Activated T-helper 1 cell treated with Interleukin-2 at 50 U/mL for 16 hours (primary cell): ENCODE data around the gene PRR5L.
"Not testable (repeated sequence)": the region's sequence is repeated elsewhere in the genome, so short reads cannot be mapped to it uniquely, and the experiment has no call there.

Experiments used
- DNase-seq: peaks from one replicate; pipeline ENCODE4 v3.0.0-alpha.2; 2020; ENCODE audit warnings: low read depth

The PRR5L gene

DNA sequence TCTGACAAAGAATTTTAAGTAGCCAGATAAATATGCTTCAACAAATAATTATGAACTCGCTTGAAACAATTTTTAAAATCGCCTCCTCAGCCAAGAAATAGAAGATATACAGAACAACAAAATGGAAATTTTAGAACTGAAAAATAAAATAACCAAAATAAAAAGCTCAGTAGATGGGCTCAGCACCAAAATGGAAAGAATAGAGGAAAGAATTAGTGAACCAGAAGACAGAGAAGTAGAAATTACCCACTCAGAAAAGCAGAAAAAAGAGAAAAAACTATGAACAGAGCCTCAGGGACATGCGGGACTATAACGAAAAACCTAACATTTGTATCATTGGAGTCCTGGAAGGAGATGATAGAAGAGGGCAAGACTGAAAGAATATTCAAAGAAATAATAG is 14.2 kb upstream of the PRR5L start:
- DNase-seq: no peak

DNA sequence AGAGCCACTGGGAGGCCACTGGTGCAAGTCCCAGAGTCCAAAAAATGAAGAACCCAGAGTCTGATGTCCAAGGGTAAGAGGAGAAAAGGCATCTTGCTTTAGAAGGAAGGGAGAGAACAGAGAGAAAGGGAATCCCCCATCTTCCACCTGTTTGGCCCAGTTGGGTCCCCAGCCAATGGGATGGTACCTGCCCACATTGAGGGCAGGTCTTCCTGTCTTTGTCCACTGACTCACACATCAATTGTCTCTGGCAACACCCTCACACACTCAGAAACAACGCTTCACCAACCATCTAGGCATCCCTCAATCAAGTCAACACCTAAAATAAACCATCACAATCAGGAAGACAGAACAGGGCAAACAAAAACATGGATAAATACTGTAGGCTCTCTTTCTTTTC is 13.2 kb upstream of the PRR5L start:
- no peak for DNase-seq

DNA sequence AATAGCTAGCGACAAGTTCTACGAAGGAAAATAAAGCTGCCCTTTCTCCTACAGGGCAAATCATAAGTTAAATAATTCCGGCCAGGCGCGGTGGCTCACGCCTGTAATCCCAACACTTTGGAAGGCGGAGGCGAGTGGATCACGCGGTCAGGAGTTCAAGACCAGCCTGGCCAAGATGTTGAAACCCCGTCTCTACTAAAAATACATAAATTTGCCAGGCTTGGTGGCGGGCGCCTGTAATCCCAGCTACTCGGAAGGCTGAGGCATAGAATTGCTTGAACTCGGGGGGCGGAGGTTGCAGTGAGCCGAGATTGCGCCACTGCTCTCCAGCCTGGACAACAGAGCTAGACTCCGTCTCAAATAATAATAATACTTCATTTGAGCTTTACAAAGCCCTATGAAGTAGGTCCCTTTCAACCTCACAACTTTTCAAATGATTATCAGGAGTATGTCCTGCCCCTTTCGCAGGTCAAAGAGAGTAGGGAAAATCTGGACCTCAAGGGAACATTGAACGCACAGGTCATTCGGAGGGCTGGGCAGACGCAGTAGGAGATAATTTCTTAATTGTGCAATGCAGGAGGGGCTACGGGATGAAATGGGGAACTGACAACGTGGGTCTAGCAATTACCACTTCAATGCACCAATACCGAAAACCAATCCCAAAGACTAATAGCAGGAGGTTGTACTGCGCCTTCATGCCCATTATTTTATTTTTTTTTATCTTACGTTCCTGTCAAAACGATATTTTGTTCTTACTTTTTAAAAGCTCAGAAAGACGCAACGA is 7.5 kb upstream of the PRR5L start:
- DNase-seq: no peak

DNA sequence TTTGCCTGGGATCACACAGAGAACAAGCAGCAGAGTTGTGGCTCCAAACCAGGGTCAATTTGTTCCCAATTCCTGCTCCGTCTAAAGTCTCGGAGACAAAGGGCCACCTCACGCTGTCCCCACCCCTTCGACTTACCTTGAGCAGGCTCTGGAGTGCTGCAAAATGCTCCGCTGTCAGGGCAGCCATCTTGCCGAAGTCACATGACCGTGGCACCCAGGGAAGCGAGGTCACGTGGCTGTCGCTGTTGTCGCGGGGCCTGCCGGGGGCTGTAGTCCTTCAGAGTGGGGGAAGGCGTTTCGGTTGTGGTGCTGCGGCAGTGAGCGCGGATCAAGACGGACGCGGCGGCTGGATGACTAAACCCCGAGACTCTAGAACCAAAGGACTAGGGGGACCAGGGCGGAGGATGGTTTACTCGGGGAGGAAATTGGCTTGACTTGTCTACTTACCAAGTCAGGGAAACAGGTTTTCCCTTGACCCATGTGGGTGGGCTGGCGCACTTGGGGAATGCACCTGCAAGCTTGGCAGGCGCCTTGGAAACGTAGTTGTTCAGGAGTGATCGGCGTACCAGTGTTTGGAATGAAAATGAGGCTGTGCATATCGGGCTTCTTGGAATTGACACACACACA is 6.7 kb upstream of the PRR5L start, which contains the start of gene COMMD9:
Gene COMMD9 (minus strand): TSS at position 199 of the 627 bp plus-strand sequence. CDS start 12 bp downstream, at position 187.
- DNase-seq: peak; percentile 90

DNA sequence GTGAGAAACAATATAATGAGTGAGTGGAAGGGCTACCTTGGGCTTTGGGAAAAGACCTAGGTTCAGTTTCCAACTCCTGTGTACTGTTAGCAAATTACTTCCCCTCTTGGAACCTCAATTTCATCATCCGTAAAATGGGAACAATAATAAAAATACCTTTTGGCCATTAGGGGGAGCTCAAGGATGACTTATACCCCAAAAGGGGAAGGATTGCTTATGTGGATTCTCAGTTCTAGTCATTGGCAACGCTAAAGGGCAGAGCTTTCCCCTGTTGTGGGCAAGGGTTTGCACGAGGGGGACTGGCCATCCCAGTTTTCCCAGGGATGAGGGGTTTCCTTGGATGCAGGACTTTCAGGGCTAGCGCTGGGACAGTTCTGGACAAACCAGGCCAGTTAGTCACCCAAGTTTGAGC is 3.8 kb upstream of the PRR5L start:
- DNase-seq: no peak

DNA sequence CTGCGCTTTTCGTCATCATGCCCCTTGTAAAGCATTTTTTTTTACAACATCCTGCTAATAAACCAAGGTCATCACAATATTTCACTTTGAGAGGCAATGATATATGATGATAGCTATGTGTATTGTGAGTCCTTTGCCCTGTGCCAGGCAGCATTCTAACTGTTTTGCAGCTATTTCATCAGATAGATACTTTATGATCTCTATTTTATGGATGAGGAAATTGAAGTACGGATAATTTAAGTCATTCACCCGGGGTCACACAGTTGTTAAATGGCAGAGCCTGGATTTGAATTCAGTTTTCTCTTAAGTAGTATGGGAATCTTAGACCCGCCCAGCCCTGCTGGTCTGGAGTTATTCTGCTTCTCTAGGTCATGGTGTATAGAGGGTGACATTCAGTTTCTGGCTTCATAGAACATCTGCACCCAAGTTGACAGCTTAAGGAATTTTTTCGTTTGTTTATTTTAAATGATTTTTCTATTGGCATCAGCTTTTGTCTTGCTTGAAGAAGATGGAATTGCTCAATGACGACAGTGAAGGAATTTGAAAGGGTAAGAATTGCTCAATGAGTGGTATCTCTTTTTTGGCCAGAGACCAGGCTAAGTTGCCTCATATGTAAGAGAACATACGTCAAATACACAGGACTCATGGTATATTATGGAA is 926 bp downstream of the PRR5L start:
- no peak for DNase-seq

DNA sequence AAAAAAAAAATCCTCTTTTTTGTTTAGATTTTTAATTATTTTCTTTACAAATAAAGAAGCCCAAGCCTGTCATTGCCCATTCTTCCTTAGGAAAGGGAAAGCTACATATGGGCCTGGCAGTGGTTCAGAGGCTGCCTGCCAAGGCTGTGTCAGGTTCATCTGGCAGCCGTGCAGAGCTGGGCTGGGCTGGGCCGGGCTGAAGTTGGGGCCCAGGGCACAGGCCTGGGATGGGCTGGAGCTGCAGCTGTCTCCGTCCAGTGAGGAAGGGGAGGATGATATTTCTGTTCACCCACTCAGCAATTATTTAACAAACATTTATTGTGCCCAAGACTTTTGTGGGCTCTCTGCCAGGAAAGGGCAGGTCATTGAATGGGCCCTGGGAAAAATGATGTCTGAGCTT is 4.6 kb downstream of the PRR5L start:
- no peak for DNase-seq

DNA sequence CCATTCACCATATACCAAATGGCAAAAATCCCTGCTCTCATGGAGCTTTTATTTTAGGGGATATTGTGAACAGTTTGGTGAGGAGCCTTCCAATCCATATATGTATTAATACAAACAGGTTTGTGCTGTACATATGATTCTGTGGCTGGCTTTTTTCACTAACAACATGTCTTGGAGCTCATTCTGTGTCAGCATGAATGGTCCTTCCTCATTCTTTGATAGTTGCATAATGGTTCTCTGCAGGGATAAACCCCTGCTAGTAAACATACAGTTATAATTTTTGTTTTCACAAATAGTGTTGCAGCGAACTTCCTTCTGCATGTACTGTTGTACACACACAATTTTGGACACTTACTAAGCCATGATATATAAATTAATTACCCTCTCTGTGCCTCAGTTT is 8.3 kb downstream of the PRR5L start:
- no peak for DNase-seq

DNA sequence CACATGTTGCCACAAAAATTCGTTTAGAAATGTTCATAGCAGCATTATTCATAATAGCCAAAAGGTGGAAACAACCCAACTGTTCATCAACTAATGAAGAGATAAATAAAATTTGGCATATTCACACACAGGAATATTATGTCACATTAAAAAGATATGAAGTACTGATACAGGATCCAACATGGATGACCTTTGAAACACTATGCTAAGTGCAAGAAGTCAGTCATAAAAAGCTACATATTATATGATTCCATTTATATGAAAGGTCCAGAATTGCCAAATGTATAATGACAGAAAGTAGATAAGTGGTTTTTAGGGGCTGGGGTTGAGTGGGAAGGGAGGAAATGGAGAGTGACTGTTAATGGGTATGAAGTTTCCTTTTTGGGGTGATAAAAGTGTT is 9.0 kb downstream of the PRR5L start:
- no peak for DNase-seq

DNA sequence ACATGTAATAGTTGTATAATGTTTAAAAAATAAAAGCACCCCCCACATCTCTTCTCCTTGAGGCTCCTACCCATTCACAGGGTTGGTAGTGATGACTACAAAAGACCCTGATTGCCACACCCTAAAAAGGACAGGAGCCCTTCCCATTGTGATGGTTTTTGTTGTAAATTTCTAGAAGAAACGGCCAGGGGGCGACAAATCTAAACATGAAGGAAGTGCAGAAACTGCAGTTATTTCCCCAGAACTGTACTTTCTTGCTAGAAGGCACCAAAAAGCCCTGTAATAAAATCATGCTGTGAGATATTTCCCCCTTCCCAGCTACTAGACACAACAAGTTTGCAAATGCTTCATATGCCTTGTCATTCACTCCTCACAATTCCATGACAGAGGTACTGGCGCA is 10.8 kb downstream of the PRR5L start:
- no peak for DNase-seq

DNA sequence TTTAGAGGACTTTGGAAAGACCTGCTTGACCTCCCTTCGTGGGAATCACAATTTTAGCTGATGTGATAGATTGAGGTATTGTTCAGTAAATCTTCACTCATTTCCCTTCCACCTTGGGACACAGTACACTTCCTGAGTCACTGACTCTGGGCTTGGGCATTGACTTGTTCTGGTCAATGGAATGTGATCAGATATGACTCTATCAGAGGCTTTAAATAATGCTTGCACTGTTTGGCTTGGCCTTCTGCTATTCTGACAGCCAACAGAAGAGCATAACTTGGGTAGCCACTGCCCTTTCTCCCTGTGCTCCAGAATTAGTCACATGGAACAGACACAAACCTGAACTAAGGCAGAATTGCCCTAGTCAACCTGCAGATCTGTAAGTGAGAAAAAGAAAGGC is 12.5 kb downstream of the PRR5L start:
- DNase-seq: no peak

DNA sequence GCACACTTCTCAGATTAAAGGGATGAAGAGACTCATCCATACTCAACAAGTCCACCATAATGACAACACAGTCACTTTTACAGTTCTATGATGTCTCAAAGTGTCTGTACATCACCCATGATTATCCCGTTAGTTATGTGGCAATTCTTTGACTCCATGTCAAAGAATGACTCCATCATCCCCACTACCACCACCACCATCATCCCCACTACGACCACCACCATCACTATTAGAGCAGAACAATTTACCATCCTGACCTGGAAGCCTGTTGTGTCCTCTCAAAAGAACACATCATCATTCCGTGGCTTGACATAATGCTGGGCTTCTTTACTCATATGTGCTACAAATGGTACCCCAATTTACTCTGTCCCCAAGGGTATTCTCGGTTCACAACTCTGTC is 13.7 kb downstream of the PRR5L start:
- DNase-seq: no peak

DNA sequence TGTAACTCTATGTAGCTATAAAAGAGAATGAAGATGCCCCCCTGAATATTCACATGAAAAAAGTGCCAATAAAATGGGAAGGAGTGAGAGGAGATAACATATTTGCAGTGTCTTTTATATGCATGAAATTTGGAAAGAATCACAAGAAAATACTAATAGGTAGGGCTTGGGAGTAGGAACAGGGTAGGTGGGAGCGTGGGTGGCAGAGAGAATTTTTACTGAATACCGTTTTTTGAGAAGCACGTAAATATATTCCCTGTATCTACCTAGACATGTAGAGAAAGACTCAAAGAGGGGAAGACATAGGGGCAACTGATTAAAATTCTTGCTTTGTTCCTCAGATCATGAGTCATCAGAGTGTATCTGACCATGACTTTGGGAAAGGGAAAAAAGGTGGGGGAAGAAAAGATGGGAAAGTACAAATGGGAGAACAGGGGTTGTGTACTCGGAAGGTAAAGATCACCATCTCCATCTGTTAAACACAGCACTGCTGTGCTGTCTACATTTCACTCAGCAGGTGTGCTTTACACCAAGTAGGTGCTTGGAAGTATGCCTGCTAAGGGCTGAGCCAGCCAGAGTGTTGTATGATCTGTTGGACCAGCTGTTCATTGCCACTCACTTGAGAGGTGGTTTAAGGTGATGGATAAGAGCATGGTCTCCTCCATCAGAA is 16.0 kb downstream of the PRR5L start:
- DNase-seq: no peak

DNA sequence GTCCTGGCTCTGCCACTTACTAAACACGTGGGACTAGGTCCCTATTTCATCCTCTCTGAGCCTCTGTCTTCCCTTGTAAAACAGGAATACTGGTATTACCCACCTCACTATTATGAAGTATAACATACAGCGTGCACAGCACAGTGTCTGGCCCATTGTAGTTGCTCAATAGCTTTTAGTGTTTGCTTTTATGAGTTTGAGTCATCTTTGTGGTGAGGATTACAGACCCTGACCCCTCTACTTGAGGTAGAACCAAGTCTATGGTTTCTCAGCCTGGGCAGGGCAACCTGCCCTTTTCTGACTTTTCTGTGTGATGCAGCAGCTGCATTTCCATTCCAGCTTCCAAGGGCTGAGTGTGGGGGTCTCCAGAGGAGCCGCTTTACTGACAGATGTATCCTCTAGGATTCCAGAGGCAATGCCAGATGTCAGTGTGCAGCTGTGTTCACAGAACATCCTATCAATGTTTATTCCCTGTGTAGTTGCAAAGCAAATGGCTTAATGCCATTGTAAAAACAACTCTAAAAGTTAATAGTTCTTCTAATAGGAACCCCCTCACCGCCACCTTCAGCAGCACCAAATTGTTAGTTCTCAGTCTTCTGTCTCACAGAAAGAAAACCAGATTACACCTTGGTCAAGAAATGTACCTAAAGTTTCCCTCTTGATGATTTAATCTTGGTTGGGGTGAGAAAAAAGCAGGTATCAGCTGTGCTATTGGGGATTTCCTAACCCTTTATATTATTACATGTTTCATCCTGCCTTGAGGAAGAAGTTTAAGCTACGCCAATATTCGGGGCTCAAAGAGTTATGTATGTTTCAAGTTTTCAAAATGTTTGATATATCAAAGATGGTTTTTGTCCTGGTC is 16.8 kb downstream of the PRR5L start:
- no peak for DNase-seq

DNA sequence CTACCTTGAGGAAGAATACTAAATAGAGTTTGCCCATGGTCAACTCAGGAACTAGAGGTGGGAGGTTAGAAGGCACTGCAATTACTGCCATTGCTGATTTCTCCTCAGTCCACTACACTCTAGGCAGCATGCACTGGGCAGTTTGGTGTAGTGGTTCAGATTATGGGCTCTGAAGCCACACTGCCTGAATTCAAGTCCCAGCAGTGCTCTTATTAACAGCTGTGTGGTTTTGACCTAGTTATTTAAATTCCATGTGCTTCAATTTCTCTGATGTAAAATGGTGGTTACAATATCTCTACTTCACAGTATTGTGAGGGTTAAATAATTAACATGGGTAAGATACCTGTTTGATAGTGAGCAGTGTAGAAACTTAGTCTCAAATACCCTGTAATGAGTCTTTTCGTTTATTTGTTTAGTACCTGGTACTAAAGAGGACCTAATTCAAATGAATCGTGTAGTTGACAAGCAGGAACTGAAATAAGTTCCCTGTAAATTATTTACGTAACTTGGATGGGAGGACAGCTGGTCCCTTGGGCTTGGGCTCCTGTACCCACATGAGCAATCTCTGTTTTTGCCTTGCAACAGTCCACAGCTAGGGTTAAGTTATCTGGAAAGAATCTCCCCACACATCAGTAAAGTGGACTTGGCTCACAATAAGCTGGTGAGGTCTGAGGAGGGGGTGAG is 17.8 kb downstream of the PRR5L start:
- DNase-seq: no peak

DNA sequence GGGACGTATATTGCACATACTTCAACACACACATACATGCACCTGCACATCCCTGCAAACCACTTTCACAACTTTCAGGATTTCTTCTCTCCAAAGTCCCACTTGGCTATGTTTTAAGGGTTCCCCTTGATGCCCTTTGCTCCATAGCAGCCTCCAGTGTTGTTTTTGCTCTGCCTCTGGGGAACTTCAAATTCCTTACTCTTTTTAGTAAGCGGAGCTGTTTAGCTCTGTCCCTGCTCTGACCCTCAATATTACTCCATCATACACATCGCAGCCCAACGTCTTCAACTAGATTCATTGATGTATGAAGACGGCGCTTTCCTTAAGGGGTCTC is 18.3 kb downstream of the PRR5L start:
- DNase-seq: no peak

DNA sequence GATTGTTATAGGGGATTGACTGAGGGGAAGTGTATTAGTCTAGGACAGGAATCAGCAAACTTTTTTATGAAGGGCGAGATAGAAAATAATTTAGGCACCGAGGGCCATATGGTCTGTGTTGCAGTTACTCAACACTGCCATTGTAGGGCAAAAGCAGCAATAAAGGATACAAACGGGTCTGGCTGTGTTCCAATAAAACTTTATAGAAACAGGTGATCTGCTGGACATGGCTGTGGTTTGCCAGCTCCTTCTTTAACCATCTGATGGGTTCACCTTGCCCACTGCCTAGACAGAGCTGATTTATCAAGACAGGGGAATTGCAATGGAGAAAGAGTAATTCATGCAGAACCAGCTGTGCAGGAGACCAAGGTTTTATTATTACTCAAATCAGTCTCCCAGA is 20.0 kb downstream of the PRR5L start:
- DNase-seq: no peak

DNA sequence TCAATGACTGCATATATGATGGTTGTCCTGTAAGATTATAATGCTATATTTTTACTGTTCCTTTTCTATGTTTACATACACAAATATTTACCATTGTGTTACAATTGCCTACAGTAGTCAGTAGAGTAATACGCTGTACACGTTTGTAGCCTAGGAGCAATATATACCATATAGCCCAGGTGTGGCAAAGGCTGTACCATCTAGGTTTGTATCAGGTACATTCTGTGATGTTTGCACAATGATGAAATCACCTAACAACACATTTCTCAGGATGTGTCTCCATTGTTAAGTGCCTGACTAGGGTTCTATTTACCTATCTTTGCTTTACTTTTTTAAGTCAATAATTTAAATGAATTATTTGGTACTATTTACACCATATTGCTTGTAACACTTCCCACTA is 21.9 kb downstream of the PRR5L start:
- DNase-seq: no peak

DNA sequence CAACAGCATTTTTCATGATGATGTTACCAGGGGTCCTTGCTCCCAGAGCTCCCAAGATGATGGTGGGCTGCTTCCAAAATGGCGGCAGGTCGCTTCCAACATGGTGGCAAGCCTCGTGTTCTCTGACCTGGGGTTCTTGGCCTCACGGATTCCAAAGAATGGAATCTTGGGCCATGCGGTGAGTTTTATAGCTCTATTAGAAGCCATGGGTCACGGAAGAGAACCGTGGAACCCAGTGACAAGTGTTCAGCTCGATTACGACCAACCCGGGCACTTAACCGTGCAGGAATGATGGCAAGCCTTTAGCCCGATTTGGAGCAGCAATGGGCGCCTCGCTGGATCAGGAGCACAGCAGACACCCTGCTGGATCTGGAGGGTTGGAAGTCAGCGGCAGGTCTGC is 28.9 kb downstream of the PRR5L start:
- not testable (repeated sequence) for DNase-seq

DNA sequence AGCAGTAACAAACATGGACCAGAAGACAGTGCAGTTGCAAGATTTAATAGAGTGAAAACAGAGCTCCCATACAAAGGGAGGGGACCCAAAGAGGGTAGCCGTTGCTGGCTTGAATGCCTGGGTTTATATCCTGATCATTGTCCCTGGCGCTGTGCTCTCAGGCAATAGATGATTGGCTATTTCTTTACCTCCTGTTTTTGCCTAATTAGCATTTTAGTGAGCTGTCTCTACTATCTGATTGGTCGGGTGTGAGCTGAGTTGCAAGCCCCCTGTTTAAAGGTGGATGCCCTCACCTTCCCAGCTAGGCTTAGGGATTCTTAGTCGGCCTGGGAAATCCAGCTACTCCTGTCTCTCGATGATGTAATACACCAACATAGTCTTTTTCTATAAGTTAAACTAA is 29.3 kb downstream of the PRR5L start:
- not testable (repeated sequence) for DNase-seq
